ENCODE measurements around the gene MDFI. TPM values are rescaled to one million over a fixed set of nuclear protein-coding genes. Genes with fewer than 3 reads are reported as not detected.

Gene MDFI
- total RNA-seq, 1 donor from 2014 or later: 94.7 TPM

GRCh38 chr6:41655176-41655575 lies 16.9 kb downstream of the MDFI start:
- no peak for TF ChIP-seq CTCF (IDR thresholded peaks at IDR 0.05)
- intact Hi-C loops (cut with DNase I): no loop called here
- DNase-seq (ENCODE audit: low spot score in 2 of 2): no peak
- Histone ChIP-seq H3K4me1 (no peaks in the 10 kb centered on the region), H3K36me3 (no peaks in the 10 kb centered on the region), H3K27ac (no peak overlapping the region), H3K27me3 (no peaks in the 10 kb centered on the region), H3K4me3 (no peak overlapping the region), H3K9me3 (no peaks in the 10 kb centered on the region)

- H3K4me3 ChIP-seq: no peak overlapping the region
- H3K27me3 ChIP-seq: no peaks in the 10 kb centered on the region
- H3K4me1 ChIP-seq: no peaks in the 10 kb centered on the region
- intact Hi-C loops (cut with DNase I): no loop called here
- no peaks in the 10 kb centered on the region for H3K36me3 ChIP-seq
- no peaks in the 10 kb centered on the region for H3K9me3 ChIP-seq
- no peak for DNase-seq (ENCODE audit: low spot score in 2 of 2)
- TF ChIP-seq CTCF (IDR thresholded peaks at IDR 0.05): no peak
- no peak overlapping the region for H3K27ac ChIP-seq
These were observed 17.4 kb downstream of the MDFI start for GRCh38 chr6:41655646-41656001.

- intact Hi-C loops (cut with DNase I): no loop called here
- no peaks in the 10 kb centered on the region for H3K27me3 ChIP-seq
These were observed 17.9 kb downstream of the MDFI start for GRCh38 chr6:41656002-41656691.

GRCh38 chr6:41657131-41658094 lies 19.1 kb downstream of the MDFI start:
- Histone ChIP-seq H3K27me3 (no peaks in the 10 kb centered on the region), H3K4me1 (no peaks in the 10 kb centered on the region), H3K27ac (no peak overlapping the region), H3K9me3 (no peaks in the 10 kb centered on the region), H3K36me3 (no peaks in the 10 kb centered on the region), H3K4me3 (no peak overlapping the region)
- TF ChIP-seq CTCF (IDR thresholded peaks at IDR 0.05): no peak
- intact Hi-C loops (cut with DNase I): no loop called here
- no peak for DNase-seq (ENCODE audit: low spot score in 2 of 2)

More at GRCh38 chr6:41656002-41656691, 17.9 kb downstream of the MDFI start:
- Histone ChIP-seq H3K4me1 (no peaks in the 10 kb centered on the region), H3K4me3 (no peak overlapping the region), H3K36me3 (no peaks in the 10 kb centered on the region), H3K9me3 (no peaks in the 10 kb centered on the region), H3K27ac (no peak overlapping the region)
- no peak for DNase-seq (ENCODE audit: low spot score in 2 of 2)
- TF ChIP-seq CTCF (IDR thresholded peaks at IDR 0.05): no peak

- H3K27ac ChIP-seq: no peak overlapping the region
- H3K9me3 ChIP-seq: no peaks in the 10 kb centered on the region
- DNase-seq (ENCODE audit: low spot score in 2 of 2): no peak
- intact Hi-C loops (cut with DNase I): no loop called here
- H3K4me3 ChIP-seq: no peak overlapping the region
- H3K27me3 ChIP-seq: no peaks in the 10 kb centered on the region
- TF ChIP-seq CTCF (IDR thresholded peaks at IDR 0.05): no peak
- H3K4me1 ChIP-seq: no peaks in the 10 kb centered on the region
- no peaks in the 10 kb centered on the region for H3K36me3 ChIP-seq
These were observed 20.4 kb downstream of the MDFI start for GRCh38 chr6:41658636-41659035.

Data from ascending aorta (tissue), 2 donors.